HK-2 (cell line): ENCODE results near the gene TSR1.
A peak's percentile ranks its signal among the peaks of the same experiment; 100 is the strongest.

Source experiments
- DNase-seq: peaks from one replicate; pipeline ENCODE4 v3.0.0-alpha.2; 2018; ENCODE audit not compliant: unreplicated experiment

TSR1 gene

DNA sequence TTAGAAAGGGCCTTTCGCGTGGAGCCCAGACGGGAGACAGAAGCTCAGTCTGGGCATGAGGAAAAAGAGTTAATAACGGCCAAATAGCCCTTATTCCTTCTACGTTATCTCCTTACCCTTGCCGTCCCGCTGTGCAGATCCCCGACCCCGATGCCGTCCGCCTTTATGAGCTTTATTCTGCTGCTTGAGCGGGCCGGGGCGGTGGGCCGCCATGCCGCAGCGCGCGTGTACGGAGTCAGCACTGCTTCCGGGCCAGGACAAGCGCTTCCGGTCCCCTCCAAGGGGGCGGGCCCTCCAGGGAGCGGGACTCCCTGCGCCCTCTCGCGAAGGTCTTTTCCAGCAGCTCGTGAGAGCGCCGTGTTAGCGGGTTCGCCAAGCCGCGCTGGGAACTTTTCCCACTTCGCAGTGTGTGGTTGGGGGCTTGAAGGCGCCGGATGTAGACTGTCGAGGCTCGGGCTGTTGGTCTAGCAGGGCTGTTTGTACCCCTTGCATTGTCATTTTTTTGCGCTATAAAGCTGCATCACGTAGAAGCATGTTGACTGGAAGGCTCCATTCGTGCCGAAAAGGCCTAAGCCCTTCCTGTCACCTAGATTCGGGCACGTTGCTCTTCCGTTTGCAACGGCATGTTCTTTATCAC, at the start of gene TSR1:
TSR1 (minus strand) TSS at position 243 of the 637 bp plus-strand sequence; CDS start at position 213, 30 bp downstream.
- peak; percentile 90 for DNase-seq

- DNase-seq: no peak
These were observed 49.3 kb upstream of the TSR1 start for GRCh38 chr17:2385240-2386210.

- DNase-seq: no peak
These were observed 48.3 kb upstream of the TSR1 start for GRCh38 chr17:2384439-2385127.

- no peak for DNase-seq
These were observed 47.4 kb upstream of the TSR1 start for GRCh38 chr17:2383628-2384167.

- DNase-seq: no peak
These were observed 44.8 kb upstream of the TSR1 start for GRCh38 chr17:2380950-2381649.

DNA sequence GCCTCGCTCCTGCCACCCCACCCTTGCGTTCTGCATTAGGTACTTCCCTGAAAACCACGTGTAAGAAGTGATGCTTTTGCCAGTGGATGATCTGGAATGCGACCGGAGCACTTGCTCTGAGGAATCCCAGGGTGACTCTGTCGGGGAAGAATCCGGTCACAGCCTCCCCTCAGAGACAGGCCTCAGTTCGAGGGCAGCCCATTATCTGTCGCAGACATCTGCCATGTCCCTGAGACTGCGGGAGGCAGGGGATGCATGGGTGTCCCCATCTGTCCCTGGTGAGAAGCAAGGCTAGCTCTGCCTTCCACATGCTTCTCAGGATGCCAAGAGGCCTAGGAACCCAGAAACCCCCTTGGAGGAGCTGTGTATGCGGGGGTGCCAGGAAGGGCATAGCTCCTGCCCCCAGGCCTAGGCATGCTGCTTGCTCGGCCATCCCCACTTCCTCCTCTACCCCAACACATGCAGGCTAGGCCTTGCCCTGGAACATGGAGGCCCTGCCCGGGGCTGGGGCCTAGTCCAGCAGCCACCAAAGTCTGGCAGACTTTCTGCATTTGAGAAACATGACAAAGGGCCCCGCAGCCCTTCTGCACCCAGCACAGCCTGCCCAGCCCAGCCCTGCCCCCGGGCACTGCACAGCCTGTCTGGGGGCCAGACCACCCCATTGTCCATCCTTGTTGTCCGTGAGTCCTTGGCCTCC, 44.1 kb upstream of the TSR1 start:
- DNase-seq: no peak

DNA sequence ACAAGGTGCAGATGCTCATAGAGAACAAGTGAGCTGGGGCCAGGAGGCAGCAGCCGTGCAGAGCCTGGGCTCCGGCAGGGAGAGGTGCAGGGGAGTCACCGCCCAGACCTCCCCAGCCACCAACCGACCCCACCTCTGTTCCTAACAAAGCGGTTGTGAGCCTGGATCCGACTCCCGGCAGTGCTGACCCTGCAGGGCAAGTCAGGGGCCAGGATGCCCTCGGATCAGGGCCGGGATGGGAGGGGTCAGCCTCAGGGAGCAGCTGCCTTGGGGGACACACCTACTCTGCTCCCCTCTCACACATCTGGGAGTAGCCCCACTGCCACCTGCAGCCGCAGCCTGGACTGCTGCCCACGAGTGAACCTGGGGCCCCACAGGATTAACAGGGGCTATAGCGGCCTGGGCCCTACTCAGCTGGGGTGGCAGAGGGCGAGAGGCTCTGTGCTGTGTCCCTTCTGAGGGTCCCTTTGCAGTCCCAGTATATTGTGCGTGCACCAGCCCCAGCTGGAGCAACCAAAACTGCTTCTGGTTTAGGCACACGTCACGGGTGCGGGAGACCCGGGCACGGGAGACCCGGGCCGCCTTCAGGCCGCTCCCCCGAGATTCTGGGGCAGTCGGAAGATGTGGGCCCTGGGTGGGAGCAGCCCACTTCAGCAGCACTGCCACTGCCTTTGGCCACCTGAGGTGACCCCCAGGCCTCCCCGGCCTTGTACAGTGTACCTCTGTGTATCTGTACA, 43.4 kb upstream of the TSR1 start:
- DNase-seq: no peak

DNA sequence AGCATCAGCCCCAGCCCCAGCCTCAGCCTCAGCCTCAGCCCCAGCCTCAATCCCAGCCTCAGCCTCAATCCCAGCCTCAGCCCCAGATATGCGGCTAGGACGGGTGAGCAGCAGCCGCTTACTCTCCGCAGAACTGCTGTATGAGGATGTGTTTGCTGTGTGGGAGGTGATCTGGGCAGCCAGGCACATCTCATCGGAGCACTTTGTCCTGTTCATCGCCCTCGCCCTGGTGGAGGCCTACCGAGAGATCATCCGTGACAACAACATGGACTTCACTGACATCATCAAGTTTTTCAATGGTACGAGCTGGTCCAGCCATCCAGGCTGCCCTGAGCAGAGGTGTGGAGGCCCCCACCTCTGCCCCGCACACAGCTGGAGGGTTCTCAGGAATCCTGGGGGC, 42.6 kb upstream of the TSR1 start:
- DNase-seq: no peak

DNA sequence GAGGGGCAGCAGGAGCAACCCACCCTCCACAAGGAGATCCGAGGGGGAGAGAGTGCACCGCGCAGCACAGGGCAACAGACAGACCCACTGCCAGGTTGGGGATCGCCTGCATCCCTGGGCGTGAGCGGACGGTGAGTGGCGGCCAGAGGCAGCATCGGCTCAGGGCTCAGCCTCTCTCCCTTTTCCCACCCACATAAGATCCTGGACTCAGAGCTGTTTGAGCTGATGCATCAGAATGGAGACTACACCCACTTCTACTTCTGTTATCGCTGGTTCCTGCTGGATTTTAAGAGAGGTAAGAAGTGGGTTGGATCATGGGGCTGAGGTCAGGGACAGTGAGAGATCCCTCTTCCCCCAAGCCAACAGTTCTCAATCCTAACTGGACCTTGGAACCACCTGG, 41.4 kb upstream of the TSR1 start:
- no peak for DNase-seq

DNA sequence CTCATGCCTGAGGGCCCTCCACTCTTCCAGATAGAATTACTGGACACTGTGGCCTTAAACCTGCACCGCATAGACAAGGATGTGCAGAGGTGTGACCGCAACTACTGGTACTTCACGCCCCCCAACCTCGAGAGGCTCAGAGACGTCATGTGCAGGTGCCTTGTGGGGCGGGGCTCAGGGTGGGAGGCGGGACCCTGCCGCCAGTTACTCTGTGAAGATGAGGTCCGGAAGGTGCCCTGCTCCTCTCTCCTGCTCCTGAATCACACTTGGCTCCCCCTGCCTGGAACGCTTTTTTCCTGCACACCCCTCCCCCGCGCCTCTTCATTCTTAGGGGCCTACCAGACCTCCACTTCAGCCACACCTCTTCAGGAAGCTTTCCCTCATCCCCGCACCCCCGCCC, 39.9 kb upstream of the TSR1 start:
- DNase-seq: no peak

DNA sequence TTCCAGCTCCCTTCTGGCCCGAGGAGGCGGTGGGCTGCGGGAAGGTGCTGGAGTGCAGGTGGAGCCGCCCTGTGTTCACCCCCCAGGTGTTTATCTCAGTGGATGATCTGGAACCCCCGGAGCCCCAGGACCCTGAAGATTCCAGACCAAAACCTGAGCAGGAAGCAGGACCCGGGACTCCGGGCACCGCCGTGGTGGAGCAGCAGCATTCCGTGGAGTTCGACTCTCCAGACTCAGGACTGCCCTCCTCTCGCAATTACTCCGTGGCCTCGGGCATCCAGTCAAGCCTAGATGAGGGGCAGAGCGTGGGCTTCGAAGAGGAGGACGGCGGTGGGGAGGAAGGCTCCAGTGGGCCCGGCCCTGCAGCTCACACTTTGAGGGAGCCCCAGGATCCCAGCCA, 39.1 kb upstream of the TSR1 start:
- no peak for DNase-seq

DNA sequence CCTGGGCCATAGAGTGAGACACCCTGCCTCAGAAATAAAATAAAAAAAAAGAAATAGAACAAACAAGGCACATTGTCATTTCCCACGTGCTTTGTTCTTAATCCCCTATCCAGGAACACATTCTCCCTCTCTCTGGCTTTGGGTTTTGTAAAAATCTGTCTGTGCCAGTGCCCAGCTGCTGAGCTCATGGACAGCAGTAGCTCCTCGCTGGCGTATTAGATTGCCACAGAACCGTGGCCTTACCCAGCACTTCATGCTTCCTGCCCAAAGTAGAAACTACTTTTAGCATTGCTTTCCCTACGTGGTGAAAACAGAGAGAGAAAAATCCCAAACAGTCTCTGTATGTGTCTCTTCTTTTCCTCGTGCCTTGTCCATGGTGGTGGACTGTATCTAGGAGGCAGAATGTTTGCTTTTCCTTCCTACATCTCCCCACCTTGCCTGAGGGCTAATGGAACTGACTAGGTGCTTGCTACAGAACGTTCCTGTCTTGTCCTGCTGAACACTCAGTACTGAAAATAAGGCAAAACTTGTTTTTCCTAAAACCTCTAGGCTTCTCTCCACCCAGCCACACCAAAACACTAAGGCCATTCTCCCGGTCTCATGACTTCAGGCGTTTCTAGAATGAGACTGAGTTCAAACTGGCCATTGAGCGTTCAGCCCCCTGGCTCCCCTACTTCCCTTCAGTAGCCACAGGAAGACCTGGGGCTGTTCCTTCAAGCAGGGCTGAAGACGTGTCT, 38.5 kb upstream of the TSR1 start:
- DNase-seq: no peak

- no peak for DNase-seq
These were observed 36.9 kb upstream of the TSR1 start for GRCh38 chr17:2373179-2373578.

DNA sequence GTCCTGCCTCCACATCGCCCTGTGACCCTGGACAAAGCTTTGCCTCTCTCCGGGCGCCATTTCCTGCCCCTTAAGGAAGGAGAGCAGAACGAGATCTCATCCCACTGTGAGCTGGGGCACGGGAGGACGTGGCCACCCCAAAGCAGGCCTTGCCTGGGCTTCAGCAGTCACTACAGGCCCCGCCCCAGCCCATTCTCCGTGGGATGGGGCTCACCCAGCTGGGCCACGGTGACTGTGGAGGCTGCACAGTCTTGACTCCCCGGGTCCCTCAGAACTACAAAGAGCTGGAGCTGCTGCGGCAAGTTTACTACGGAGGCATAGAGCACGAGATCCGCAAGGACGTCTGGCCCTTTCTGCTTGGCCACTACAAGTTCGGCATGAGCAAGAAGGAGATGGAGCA, 36.4 kb upstream of the TSR1 start:
- DNase-seq: no peak

DNA sequence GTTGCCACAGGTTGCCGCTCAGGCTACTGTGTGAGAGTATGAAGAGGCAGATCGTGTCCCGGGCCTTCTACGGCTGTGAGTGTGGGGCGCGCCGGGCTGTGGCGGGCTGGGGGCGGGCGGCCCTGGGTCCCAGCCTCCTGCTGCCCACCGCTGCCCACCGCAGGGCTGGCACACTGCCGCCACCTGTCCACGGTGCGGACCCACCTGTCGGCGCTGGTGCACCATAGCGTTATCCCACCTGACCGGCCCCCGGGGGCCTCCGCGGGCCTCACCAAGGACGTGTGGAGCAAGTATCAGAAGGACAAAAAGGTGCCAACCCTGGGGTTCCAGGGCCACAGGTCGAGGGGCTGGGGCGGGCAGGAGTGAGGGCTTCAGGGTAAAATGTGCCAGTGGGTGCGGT, 35.9 kb upstream of the TSR1 start:
- no peak for DNase-seq

- DNase-seq: no peak
These were observed 35.2 kb upstream of the TSR1 start for GRCh38 chr17:2371183-2372130.

DNA sequence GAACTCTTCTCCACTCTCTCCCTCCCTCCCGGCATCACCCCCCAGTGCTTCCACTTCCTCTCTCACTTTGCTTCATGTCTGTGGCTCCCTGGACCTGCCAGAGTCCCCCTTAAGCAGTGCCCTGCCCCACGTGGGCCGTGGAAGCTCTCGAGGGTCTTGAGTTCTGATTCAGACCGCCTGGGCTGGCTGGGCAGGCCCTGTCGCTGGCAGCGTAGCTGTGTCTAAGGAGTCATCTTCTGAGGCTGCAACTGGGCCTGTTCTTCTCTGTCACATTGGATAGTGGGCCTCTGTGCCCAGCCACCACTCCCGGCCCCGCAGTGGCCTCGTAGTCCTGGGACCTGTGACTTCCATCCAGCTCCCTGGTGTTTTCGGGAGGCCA, 33.9 kb upstream of the TSR1 start:
- DNase-seq: no peak

- DNase-seq: no peak
These were observed 33.4 kb upstream of the TSR1 start for GRCh38 chr17:2369551-2370210.
